IMR-90 (cell line): ENCODE results near the gene TMSB10. TPM values are rescaled to one million over a fixed set of nuclear protein-coding genes. Genes with fewer than 3 reads are reported as not detected.

Experiments used
- ATAC-seq: fragments of 200-7000 bp; cut with Tn5 transposase; 2 replicates; pipeline ENCODE4 v1.9.1; 2020; ENCODE audit warnings: low read depth, mild to moderate bottlenecking, moderate library complexity
- BruUV-seq: library from RNA; stranded (reverse); fragments of 400-500 nt; replicated peaks from 2 replicates; lab custom pipeline; 2021; lab: Mats Ljungman, UMichigan
- CTCF ChIA-PET: fragments of 300-600 bp; formaldehyde crosslinking; extraction: SDS; loops from one replicate; lab custom pipeline; 2021; ENCODE audit warnings: antibody characterized with exemption; lab: Yijun Ruan, JAX
- POLR2A ChIA-PET: fragments of 300-600 bp; sonication (Branson Sonifier 250); formaldehyde crosslinking; loops from one replicate; lab custom pipeline; 2022; ENCODE audit warnings: antibody characterized with exemption; ENCODE audit not compliant: unreplicated experiment; lab: Charles Lee
- DNase-seq: peaks from one replicate; pipeline ENCODE4 v3.0.0; 2013
- H2AFZ ChIP-seq: replicated peaks from 2 replicates; pipeline ENCODE3; 2013; ENCODE audit warnings: low read length, mild to moderate bottlenecking; ENCODE audit not compliant: poor library complexity
- H2AK5ac ChIP-seq: 2 replicates; pipeline ENCODE4 v1.6.1; 2013; ENCODE audit warnings: low read depth, low read length, inconsistent platforms
- H2AK9ac ChIP-seq: replicated peaks from 2 replicates; pipeline ENCODE3; 2013; ENCODE audit warnings: mild to moderate bottlenecking, low read depth, low read length, moderate library complexity; ENCODE audit not compliant: poor library complexity
- H2BK120ac ChIP-seq: 2 replicates; pipeline ENCODE4 v1.6.1; 2013; ENCODE audit warnings: low read depth, low read length, inconsistent platforms
- H2BK15ac ChIP-seq: 3 replicates; pipeline ENCODE4 v1.6.1; 2013; ENCODE audit warnings: low read depth, low read length, inconsistent platforms
- H2BK20ac ChIP-seq: 2 replicates; pipeline ENCODE4 v1.6.1; 2013; ENCODE audit warnings: low read depth, mild to moderate bottlenecking, inconsistent platforms, low read length, moderate library complexity
- H2BK5ac ChIP-seq: 2 replicates; pipeline ENCODE4 v1.6.1; 2013; ENCODE audit warnings: mild to moderate bottlenecking, low read depth, low read length, inconsistent platforms; ENCODE audit not compliant: poor library complexity, severe bottlenecking
- H3K14ac ChIP-seq: replicated peaks from 2 replicates; pipeline ENCODE4 v1.6.1; 2013; ENCODE audit warnings: low read depth, low read length, inconsistent platforms
- H3K18ac ChIP-seq: 2 replicates; pipeline ENCODE4 v1.6.1; 2013; ENCODE audit warnings: low read depth, low read length, control low read depth
- H3K23ac ChIP-seq: 2 replicates; pipeline ENCODE4 v1.6.1; 2013; ENCODE audit warnings: low read depth, low read length, inconsistent platforms
- H3K27ac ChIP-seq: 2 replicates; pipeline ENCODE4 v1.5.1; 2013; ENCODE audit warnings: mild to moderate bottlenecking, control low read depth, low read length; ENCODE audit not compliant: insufficient read depth
- H3K27me3 ChIP-seq: 2 replicates; pipeline ENCODE4 v1.6.1; 2013; ENCODE audit warnings: low read length; ENCODE audit not compliant: control insufficient read depth, insufficient read depth
- H3K36me3 ChIP-seq: 2 replicates; pipeline ENCODE4 v1.6.1; 2013; ENCODE audit warnings: low read length, mixed read lengths; ENCODE audit not compliant: control insufficient read depth, insufficient read depth
- H3K4ac ChIP-seq: 2 replicates; pipeline ENCODE4 v1.6.1; 2013; ENCODE audit warnings: low read depth, low read length, inconsistent platforms
- H3K4me1 ChIP-seq: 2 replicates; pipeline ENCODE4 v1.6.1; 2013; ENCODE audit warnings: low read length, mixed read lengths; ENCODE audit not compliant: control insufficient read depth, insufficient read depth
- H3K4me2 ChIP-seq: 2 replicates; pipeline ENCODE4 v1.6.1; 2013; ENCODE audit warnings: low read depth, mild to moderate bottlenecking, control low read depth, low read length, moderate library complexity
- H3K4me3 ChIP-seq: 2 replicates; pipeline ENCODE4 v1.5.1; 2013; ENCODE audit warnings: low read depth, mild to moderate bottlenecking, control low read depth, low read length, moderate library complexity; ENCODE audit not compliant: insufficient read depth
- H3K56ac ChIP-seq: 2 replicates; pipeline ENCODE4 v1.6.1; 2013; ENCODE audit warnings: low read length, inconsistent platforms; ENCODE audit not compliant: insufficient read depth; ENCODE audit errors: extremely low read depth
- H3K79me1 ChIP-seq, 2 experiments: 2 replicates each; pipeline ENCODE4 v1.6.1; 2013; ENCODE audit warnings: low read length in 2 of 2, inconsistent platforms in 1 of 2, low read depth in 1 of 2
- H3K9ac ChIP-seq: 2 replicates; pipeline ENCODE4 v1.6.1; 2013; ENCODE audit warnings: low read depth, low read length, control low read depth
- H3K9me1 ChIP-seq: 2 replicates; pipeline ENCODE4 v1.6.1; 2013; ENCODE audit warnings: low read length, inconsistent platforms; ENCODE audit not compliant: insufficient read depth
- H3K9me3 ChIP-seq: 2 replicates; pipeline ENCODE4 v1.6.1; 2013; ENCODE audit warnings: low read length; ENCODE audit not compliant: control insufficient read depth, insufficient read depth
- H4K20me1 ChIP-seq: 2 replicates; pipeline ENCODE4 v1.6.1; 2013; ENCODE audit warnings: low read length, inconsistent platforms; ENCODE audit not compliant: insufficient read depth
- H4K5ac ChIP-seq: 2 replicates; pipeline ENCODE4 v1.6.1; 2013; ENCODE audit warnings: mild to moderate bottlenecking, low read depth, low read length, control low read depth
- H4K8ac ChIP-seq, 2 experiments: 2 replicates each; pipeline ENCODE4 v1.6.1; 2013; ENCODE audit warnings: low read depth in 2 of 2, low read length in 2 of 2, control low read depth in 1 of 2, inconsistent platforms in 1 of 2
- H4K91ac ChIP-seq: 2 replicates; pipeline ENCODE4 v1.6.1; 2013; ENCODE audit warnings: low read depth, low read length, inconsistent platforms; ENCODE audit not compliant: insufficient read depth
- CHD1 ChIP-seq: IDR thresholded peaks from 2 replicates; pipeline ENCODE4 v1.6.1; 2012; ENCODE audit warnings: low read depth, low read length, improper control_type of control experiment
- WGBS, 2 experiments: methylation state at CpG; one replicate each; pipeline versions ENCODE4 v1.1.5 to v1.1.7; 2013; ENCODE audit warnings: missing lambda C conversion rate in 2 of 2; ENCODE audit not compliant: insufficient read length in 1 of 2; ENCODE audit errors: extremely low coverage in 2 of 2; 5-methylcytosine and 5-hydroxymethylcytosine counted together
- dilution Hi-C: fragments of 300-500 bp; cut with HindIII; formaldehyde crosslinking; loops from one replicate; pipeline ENCODE4 v1.14.3; 2018; ENCODE audit warnings: low sequenced_read_pairs; ENCODE audit not compliant: unreplicated experiment
- in situ Hi-C: fragments of 300-500 bp; cut with MboI; formaldehyde crosslinking; loops from 3 replicates; pipeline ENCODE4 v1.14.3; 2019; ENCODE audit warnings: low sequenced_read_pairs, inconsistent platforms, mixed read lengths
- intact Hi-C: fragments of 100-400 bp; cut with micrococcal nuclease; formaldehyde crosslinking; loops from 2 replicates; pipeline ENCODE4 v1.10.0; 2022
- polyA plus RNA-seq, 3 experiments: library from polyadenylated mRNA; depleted of rRNA; stranded (reverse); fragments of >200 nt; gene quantifications; 2 replicates each; pipeline ENCODE4 v1.2.3, GENCODE V29; 2012; ENCODE audit warnings: low replicate concordance in 1 of 3
- total RNA-seq: library from RNA; depleted of rRNA; stranded (reverse); fragments of >200 nt; gene quantifications from 2 replicates; pipeline ENCODE4 v1.2.3, GENCODE V29; 2012
- TF ChIP-seq, protein P1 (sequence below): fragments of 150-350 bp; IDR thresholded peaks from 2 replicates; pipeline ENCODE4 v1.6.1; 2017; ENCODE audit warnings: mild to moderate bottlenecking, antibody characterized with exemption, low read length, low read depth

Gene TMSB10
- total and polyA plus RNA-seq, 2 of the 4 experiments (the other 2 are of a cell fraction): 3,620 to 5,527 TPM

GRCh38 chr2:84856787-84857186 lies 48.7 kb upstream of the TMSB10 start:
- CTCF ChIA-PET: interaction anchor here (0.9 kb wide), 1 partner anchor 330 kb away, joined by 3 read pairs; no protein-coding TSS in a partner anchor
- dilution Hi-C loops (no loop called here), intact Hi-C loops (loop anchor here (5.0 kb wide), 1 partner anchor 224 kb away; no protein-coding TSS in a partner anchor), in situ Hi-C loops (loop anchor here (25.0 kb wide), 1 partner anchor 819 kb away; no protein-coding TSS in a partner anchor)
- Histone ChIP-seq H3K4me3 (no peak overlapping the region), H3K27ac (no peak overlapping the region), H3K56ac (no peak overlapping the region), H3K36me3 (no peaks in the 10 kb centered on the region), H3K18ac (no peak overlapping the region), H3K9me1 (peaks cover 5% of the 10 kb centered on the region; the same call in 1 of the 2 replicates), H2BK15ac (no peak overlapping the region), H3K27me3 (no peaks in the 10 kb centered on the region), H3K79me1 (peaks cover 15 to 18% of the 10 kb centered on the region in 2 experiments), H2BK120ac (no peak overlapping the region), H4K5ac (no peak overlapping the region), H3K14ac (no peak overlapping the region), H4K20me1 (no peaks in the 10 kb centered on the region; the same call in 1 of the 2 replicates), H2BK20ac (no peak overlapping the region), H4K91ac (no peak overlapping the region), H4K8ac (no peak overlapping the region), H3K9ac (no peak overlapping the region), H3K9me3 (no peaks in the 10 kb centered on the region), H3K23ac (no peak overlapping the region), H2AK5ac (no peak overlapping the region), H3K4me1 (no peaks in the 10 kb centered on the region; the same call in 1 of the 2 replicates), H3K4ac (no peak overlapping the region), H2AFZ (no peak overlapping the region), H2BK5ac (no peak overlapping the region), H3K4me2 (no peak overlapping the region), H2AK9ac (no peak overlapping the region)
- TF ChIP-seq CHD1: no peak
- TF ChIP-seq, protein P1, sequence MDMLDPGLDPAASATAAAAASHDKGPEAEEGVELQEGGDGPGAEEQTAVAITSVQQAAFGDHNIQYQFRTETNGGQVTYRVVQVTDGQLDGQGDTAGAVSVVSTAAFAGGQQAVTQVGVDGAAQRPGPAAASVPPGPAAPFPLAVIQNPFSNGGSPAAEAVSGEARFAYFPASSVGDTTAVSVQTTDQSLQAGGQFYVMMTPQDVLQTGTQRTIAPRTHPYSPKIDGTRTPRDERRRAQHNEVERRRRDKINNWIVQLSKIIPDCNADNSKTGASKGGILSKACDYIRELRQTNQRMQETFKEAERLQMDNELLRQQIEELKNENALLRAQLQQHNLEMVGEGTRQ: no peak
- no TSS peak for BruUV-seq
- POLR2A ChIA-PET: no interaction called here
- ATAC-seq: no peak
- DNase-seq: no peak
- 80% methylated on average over 1 of the region's 6 CpGs; no CpG with 5 or more reads in 1 of the 2 experiments for WGBS, 2 experiments
